Testis (tissue), 2 donors: Measurements from ENCODE around the gene SF3B2.
"Not testable (repeated sequence)": the region's sequence is repeated elsewhere in the genome, so short reads cannot be mapped to it uniquely, and the experiment has no call there.

Source experiments
- CTCF ChIP-seq, 3 experiments: fragments of 450-650 bp in 2 of 3; fragments of 200-600 bp in 1 of 3; sonication (generic) in 1 of 3; IDR thresholded peaks; one replicate each; pipeline ENCODE4 v1.5.1; 2016 to 2019; ENCODE audit warnings: antibody characterized with exemption in 3 of 3, mild to moderate bottlenecking in 2 of 3, moderate library complexity in 1 of 3
- POLR2A ChIP-seq: fragments of 450-650 bp; IDR thresholded peaks from one replicate; pipeline ENCODE4 v1.6.1; 2017; ENCODE audit warnings: antibody characterized with exemption, mild to moderate bottlenecking, moderate library complexity

- TF ChIP-seq CTCF (IDR thresholded peaks at IDR 0.05); POLR2A: not testable (repeated sequence)
These were observed 47.6 kb downstream of the SF3B2 start for GRCh38 chr11:66099746-66100145.
